SK-N-SH (cell line): ENCODE measurements around the gene GAS2L2. TPM values are rescaled to one million over a fixed set of nuclear protein-coding genes. Genes with fewer than 3 reads are reported as not detected.
A peak's percentile ranks its signal among the peaks of the same experiment; 100 is the strongest.

Experiments used
- CTCF ChIA-PET: fragments of 300-600, 350-600 bp; formaldehyde crosslinking; extraction: SDS; loops from one replicate; lab custom pipeline; 2021; lab: Yijun Ruan, JAX
- POLR2A ChIA-PET: fragments of 350-600 bp; sonication (Branson Sonifier 250); formaldehyde crosslinking; extraction: SDS; loops from one replicate; lab custom pipeline; 2020; ENCODE audit warnings: antibody characterized with exemption, inconsistent platforms; lab: Yijun Ruan, JAX
- DNase-seq: peaks from one replicate; pipeline ENCODE4 v3.0.0; 2012
- H2AFZ ChIP-seq: fragments of 200-600 bp; sonication (generic); 2 replicates; pipeline ENCODE4 v1.8.1; 2016; ENCODE audit warnings: antibody characterized with exemption, mild to moderate bottlenecking, low read depth
- H3F3A ChIP-seq: fragments of 200-600 bp; sonication (generic); replicated peaks from 2 replicates; pipeline ENCODE3; 2016; ENCODE audit warnings: antibody characterized with exemption, mild to moderate bottlenecking; ENCODE audit not compliant: insufficient read depth
- H3K27ac ChIP-seq, 2 experiments: fragments of 200-500 bp in 1 of 2; fragments of 200-600 bp in 1 of 2; sonication (Bioruptor generic) in 1 of 2; sonication (generic), shearing (Covaris generic) in 1 of 2; 2 replicates each; pipeline versions ENCODE4 v1.5.1 to v1.6.1; 2014 to 2016; ENCODE audit warnings: low read depth in 2 of 2, inconsistent platforms in 1 of 2, low read length in 1 of 2, mild to moderate bottlenecking in 1 of 2, mixed read lengths in 1 of 2
- H3K27me3 ChIP-seq: fragments of 200-600 bp; sonication (generic), shearing (Covaris generic); 2 replicates; pipeline ENCODE4 v1.6.1; 2016; ENCODE audit warnings: mixed run types; ENCODE audit not compliant: insufficient read depth
- H3K36me3 ChIP-seq, 2 experiments: fragments of 200-500 bp in 1 of 2; fragments of 200-600 bp in 1 of 2; sonication (Bioruptor generic) in 1 of 2; sonication (generic) in 1 of 2; replicated peaks in 1 of 2; 2 replicates each; pipeline versions ENCODE3 to v1.5.1; 2014 to 2016; ENCODE audit warnings: low read length in 1 of 2, mild to moderate bottlenecking in 1 of 2; ENCODE audit not compliant: insufficient read depth in 2 of 2, control insufficient read depth in 1 of 2
- H3K4me1 ChIP-seq, 2 experiments: fragments of 200-500 bp in 1 of 2; fragments of 200-600 bp in 1 of 2; sonication (Bioruptor generic) in 1 of 2; sonication (generic), shearing (Covaris generic) in 1 of 2; 2 replicates each; pipeline versions ENCODE4 v1.5.1 to v1.6.1; 2014 to 2016; ENCODE audit warnings: low read depth in 1 of 2, low read length in 1 of 2, mixed run types in 1 of 2; ENCODE audit not compliant: insufficient read depth in 2 of 2, control insufficient read depth in 1 of 2
- H3K4me2 ChIP-seq: fragments of 200-600 bp; sonication (generic), shearing (Covaris generic); 2 replicates; pipeline ENCODE4 v1.6.1; 2017; ENCODE audit warnings: mixed run types
- H3K4me3 ChIP-seq, 2 experiments: fragments of 200-500 bp in 1 of 2; fragments of 200-600 bp in 1 of 2; sonication (Bioruptor generic) in 1 of 2; sonication (generic), shearing (Covaris generic) in 1 of 2; 2 replicates each; pipeline versions ENCODE4 v1.5.1 to v1.8.1; 2014 to 2016; ENCODE audit warnings: low read depth in 2 of 2, inconsistent platforms in 1 of 2, low read length in 1 of 2, mild to moderate bottlenecking in 1 of 2, mixed read lengths in 1 of 2, moderate library complexity in 1 of 2
- H3K79me2 ChIP-seq: fragments of 200-600 bp; sonication (generic); 2 replicates; pipeline ENCODE4 v1.8.1; 2017; ENCODE audit warnings: mild to moderate bottlenecking; ENCODE audit not compliant: insufficient read depth
- H3K9ac ChIP-seq: fragments of 200-600 bp; sonication (generic); 2 replicates; pipeline ENCODE4 v1.6.1; 2017; ENCODE audit warnings: mixed run types
- H3K9me2 ChIP-seq: fragments of 200-600 bp; sonication (generic); 2 replicates; pipeline ENCODE4 v1.6.1; 2017; ENCODE audit warnings: mixed run types
- H3K9me3 ChIP-seq: fragments of 200-600 bp; sonication (generic); 2 replicates; pipeline ENCODE4 v1.6.1; 2017; ENCODE audit warnings: mixed run types, mild to moderate bottlenecking, moderate library complexity
- H4K20me1 ChIP-seq: fragments of 200-600 bp; sonication (generic); 2 replicates; pipeline ENCODE4 v1.6.1; 2017; ENCODE audit warnings: mild to moderate bottlenecking, mixed run types; ENCODE audit not compliant: insufficient read depth
- CHD2 ChIP-seq: fragments of 150-350 bp; IDR thresholded peaks from 2 replicates; pipeline ENCODE4 v1.6.1; 2018; ENCODE audit warnings: low read length; ENCODE audit not compliant: partially characterized antibody
- ELF1 ChIP-seq: IDR thresholded peaks from 2 replicates; pipeline ENCODE4 v1.4.0; 2012
- EP300 ChIP-seq, 2 experiments: IDR thresholded peaks; 2 replicates each; pipeline versions ENCODE4 v1.4.0 to v1.6.1; 2012; ENCODE audit warnings: borderline replicate concordance in 1 of 2, low read depth in 1 of 2, low read length in 1 of 2
- FOXJ3 ChIP-seq: sonication (generic); formaldehyde crosslinking; IDR thresholded peaks from 2 replicates; pipeline ENCODE4 v1.5.1; 2020; ENCODE audit warnings: mild to moderate bottlenecking, missing genetic modification reagents
- GATA2 ChIP-seq: sonication (generic); formaldehyde crosslinking; IDR thresholded peaks from 2 replicates; pipeline ENCODE4 v1.5.0; 2020; ENCODE audit warnings: mild to moderate bottlenecking, missing genetic modification reagents
- JUND ChIP-seq: IDR thresholded peaks from 2 replicates; pipeline ENCODE4 v1.4.0; 2012
- NRF1 ChIP-seq: IDR thresholded peaks from 2 replicates; pipeline ENCODE4 v1.6.1; 2012; ENCODE audit warnings: low read depth, mild to moderate bottlenecking, low read length
- POLR2AphosphoS5 ChIP-seq: IDR thresholded peaks from 2 replicates; pipeline ENCODE4 v1.6.1; 2012; ENCODE audit warnings: low read depth, low read length
- RAD21 ChIP-seq: IDR thresholded peaks from 2 replicates; pipeline ENCODE4 v1.6.1; 2012; ENCODE audit warnings: mild to moderate bottlenecking, low read length
- SIN3A ChIP-seq: IDR thresholded peaks from 2 replicates; pipeline ENCODE4 v1.6.1; 2012; ENCODE audit warnings: low read depth, mild to moderate bottlenecking, low read length, moderate library complexity, borderline replicate concordance
- SMC3 ChIP-seq: IDR thresholded peaks from 2 replicates; pipeline ENCODE4 v1.6.1; 2012; ENCODE audit warnings: low read depth, low read length, improper control_type of control experiment
- TAF1 ChIP-seq: IDR thresholded peaks from 2 replicates; pipeline ENCODE4 v1.6.1; 2012; ENCODE audit warnings: low read depth, mild to moderate bottlenecking, low read length, moderate library complexity, borderline replicate concordance
- TEAD4 ChIP-seq: IDR thresholded peaks from 2 replicates; pipeline ENCODE4 v1.4.0; 2012; ENCODE audit warnings: mild to moderate bottlenecking, borderline replicate concordance; ENCODE audit not compliant: insufficient read depth
- YY1 ChIP-seq: IDR thresholded peaks from 2 replicates; pipeline ENCODE4 v1.4.0; 2012; ENCODE audit warnings: low read depth, mild to moderate bottlenecking
- WGBS: methylation state at CpG from one replicate; pipeline ENCODE4 v1.1.6; 2017; ENCODE audit warnings: low lambda C conversion rate; 5-methylcytosine and 5-hydroxymethylcytosine counted together
- polyA plus RNA-seq, 3 experiments: library from polyadenylated mRNA; depleted of rRNA; stranded (reverse); fragments of >200 nt; gene quantifications; 2 replicates each; pipeline ENCODE4 v1.2.3, GENCODE V29; 2012
- TF ChIP-seq, protein P1 (sequence below): IDR thresholded peaks from 2 replicates; pipeline ENCODE4 v1.4.0; 2012; ENCODE audit warnings: low read depth, borderline replicate concordance
- TF ChIP-seq, protein P2 (sequence below): IDR thresholded peaks from 2 replicates; pipeline ENCODE4 v1.4.0; 2012; ENCODE audit warnings: low read depth
- TF ChIP-seq, protein P3 (sequence below): fragments of 150-350 bp; IDR thresholded peaks from 2 replicates; pipeline ENCODE4 v1.6.1; 2017; ENCODE audit warnings: antibody characterized with exemption, low read length, low read depth, borderline replicate concordance
- TF ChIP-seq, protein P4 (sequence below): fragments of 200-600 bp; sonication (generic); IDR thresholded peaks from 2 replicates; pipeline ENCODE4 v1.6.1; 2017; ENCODE audit warnings: antibody characterized with exemption, mild to moderate bottlenecking, moderate library complexity

The GAS2L2 gene
- polyA plus RNA-seq, 1 of the 3 experiments (the other 2 are of a cell fraction): not detected

DNA sequence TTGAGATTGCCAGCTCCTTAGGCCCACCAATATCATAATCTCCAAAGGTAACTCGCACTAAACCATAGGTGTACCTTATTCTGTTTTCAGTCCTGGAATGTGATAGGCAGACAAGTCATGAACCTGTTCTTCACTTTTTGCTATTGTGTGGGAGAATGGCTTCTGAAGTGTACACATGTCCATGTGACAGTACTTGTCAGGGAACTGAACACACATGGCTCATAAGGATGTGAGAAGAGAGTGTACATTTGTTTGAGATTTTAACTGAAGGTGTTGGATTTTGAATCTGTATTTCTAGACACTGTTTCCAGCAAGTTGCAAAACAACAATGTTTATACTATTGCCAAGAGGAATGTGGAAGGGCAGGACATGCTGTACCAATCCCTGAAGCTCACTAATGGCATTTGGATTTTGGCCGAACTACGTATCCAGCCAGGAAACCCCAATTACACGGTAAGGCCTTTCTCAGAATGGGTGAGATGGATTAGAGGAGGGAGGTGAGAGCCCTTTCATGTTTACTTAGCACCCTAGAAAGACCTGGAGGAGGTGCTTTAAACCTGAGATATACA is 36.1 kb downstream of the GAS2L2 start:
- peaks cover 35 to 53% of the 10 kb centered on the region in 2 experiments for H3K36me3 ChIP-seq
- peaks cover 25 to 37% of the 10 kb centered on the region in 2 experiments for H3K4me1 ChIP-seq
- H3K27ac ChIP-seq: peak overlapping the region in 1 of 2 experiments; percentile 53; a peak in 1 of 4 replicates
- H3K4me3 ChIP-seq: no peak overlapping the region
- TF ChIP-seq ELF1 (no peak), SMC3 (no peak), NRF1 (no peak), JUND (no peak), YY1 (no peak), SIN3A (no peak), POLR2AphosphoS5 (no peak), EP300 (IDR thresholded peaks at IDR 0.05; ENCODE audit: borderline replicate concordance in 1 of 2, low read depth in 1 of 2, low read length in 1 of 2) (no peak), RAD21 (no peak), FOXJ3 (CRISPR knock-in tag) (no peak), GATA2 (CRISPR knock-in tag) (no peak), CHD2 (no peak), TEAD4 (no peak), TAF1 (no peak)
- TF ChIP-seq, protein P1, sequence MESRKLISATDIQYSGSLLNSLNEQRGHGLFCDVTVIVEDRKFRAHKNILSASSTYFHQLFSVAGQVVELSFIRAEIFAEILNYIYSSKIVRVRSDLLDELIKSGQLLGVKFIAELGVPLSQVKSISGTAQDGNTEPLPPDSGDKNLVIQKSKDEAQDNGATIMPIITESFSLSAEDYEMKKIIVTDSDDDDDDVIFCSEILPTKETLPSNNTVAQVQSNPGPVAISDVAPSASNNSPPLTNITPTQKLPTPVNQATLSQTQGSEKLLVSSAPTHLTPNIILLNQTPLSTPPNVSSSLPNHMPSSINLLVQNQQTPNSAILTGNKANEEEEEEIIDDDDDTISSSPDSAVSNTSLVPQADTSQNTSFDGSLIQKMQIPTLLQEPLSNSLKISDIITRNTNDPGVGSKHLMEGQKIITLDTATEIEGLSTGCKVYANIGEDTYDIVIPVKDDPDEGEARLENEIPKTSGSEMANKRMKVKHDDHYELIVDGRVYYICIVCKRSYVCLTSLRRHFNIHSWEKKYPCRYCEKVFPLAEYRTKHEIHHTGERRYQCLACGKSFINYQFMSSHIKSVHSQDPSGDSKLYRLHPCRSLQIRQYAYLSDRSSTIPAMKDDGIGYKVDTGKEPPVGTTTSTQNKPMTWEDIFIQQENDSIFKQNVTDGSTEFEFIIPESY: no peak
- TF ChIP-seq, protein P2, sequence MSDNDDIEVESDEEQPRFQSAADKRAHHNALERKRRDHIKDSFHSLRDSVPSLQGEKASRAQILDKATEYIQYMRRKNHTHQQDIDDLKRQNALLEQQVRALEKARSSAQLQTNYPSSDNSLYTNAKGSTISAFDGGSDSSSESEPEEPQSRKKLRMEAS: no peak
- TF ChIP-seq, protein P3, sequence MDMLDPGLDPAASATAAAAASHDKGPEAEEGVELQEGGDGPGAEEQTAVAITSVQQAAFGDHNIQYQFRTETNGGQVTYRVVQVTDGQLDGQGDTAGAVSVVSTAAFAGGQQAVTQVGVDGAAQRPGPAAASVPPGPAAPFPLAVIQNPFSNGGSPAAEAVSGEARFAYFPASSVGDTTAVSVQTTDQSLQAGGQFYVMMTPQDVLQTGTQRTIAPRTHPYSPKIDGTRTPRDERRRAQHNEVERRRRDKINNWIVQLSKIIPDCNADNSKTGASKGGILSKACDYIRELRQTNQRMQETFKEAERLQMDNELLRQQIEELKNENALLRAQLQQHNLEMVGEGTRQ: no peak
- TF ChIP-seq, protein P4, sequence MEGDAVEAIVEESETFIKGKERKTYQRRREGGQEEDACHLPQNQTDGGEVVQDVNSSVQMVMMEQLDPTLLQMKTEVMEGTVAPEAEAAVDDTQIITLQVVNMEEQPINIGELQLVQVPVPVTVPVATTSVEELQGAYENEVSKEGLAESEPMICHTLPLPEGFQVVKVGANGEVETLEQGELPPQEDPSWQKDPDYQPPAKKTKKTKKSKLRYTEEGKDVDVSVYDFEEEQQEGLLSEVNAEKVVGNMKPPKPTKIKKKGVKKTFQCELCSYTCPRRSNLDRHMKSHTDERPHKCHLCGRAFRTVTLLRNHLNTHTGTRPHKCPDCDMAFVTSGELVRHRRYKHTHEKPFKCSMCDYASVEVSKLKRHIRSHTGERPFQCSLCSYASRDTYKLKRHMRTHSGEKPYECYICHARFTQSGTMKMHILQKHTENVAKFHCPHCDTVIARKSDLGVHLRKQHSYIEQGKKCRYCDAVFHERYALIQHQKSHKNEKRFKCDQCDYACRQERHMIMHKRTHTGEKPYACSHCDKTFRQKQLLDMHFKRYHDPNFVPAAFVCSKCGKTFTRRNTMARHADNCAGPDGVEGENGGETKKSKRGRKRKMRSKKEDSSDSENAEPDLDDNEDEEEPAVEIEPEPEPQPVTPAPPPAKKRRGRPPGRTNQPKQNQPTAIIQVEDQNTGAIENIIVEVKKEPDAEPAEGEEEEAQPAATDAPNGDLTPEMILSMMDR: no peak
- H3K9ac ChIP-seq: no peak overlapping the region
- no peaks in the 10 kb centered on the region for H3K9me3 ChIP-seq
- H3K27me3 ChIP-seq: no peaks in the 10 kb centered on the region
- H3K9me2 ChIP-seq: no peaks in the 10 kb centered on the region
- H2AFZ ChIP-seq: no peak overlapping the region
- DNase-seq: no peak
- peaks cover 20% of the 10 kb centered on the region for H3F3A ChIP-seq
- CTCF ChIA-PET: interaction anchor here (0.8 to 4.8 kb wide), 3 partner anchors 9 to 30 kb away, joined by 3 to 28 read pairs (median 3); no protein-coding TSS in a partner anchor
- H3K4me2 ChIP-seq: no peak overlapping the region
- H3K79me2 ChIP-seq: peaks cover 5% of the 10 kb centered on the region; the same call in 1 of the 2 replicates
- 92% methylated on average over 4 of the region's 4 CpGs for WGBS
- 0 out of 2 replicates have a peak, but pooled peaks cover 8% of the 10 kb centered on the region for H4K20me1 ChIP-seq
- POLR2A ChIA-PET: no interaction called here
